Measurements from ENCODE around the gene FDXR. TPM values are rescaled to one million over a fixed set of nuclear protein-coding genes. Genes with fewer than 3 reads are reported as not detected.
"Not testable (repeated sequence)": the region's sequence is repeated elsewhere in the genome, so short reads cannot be mapped to it uniquely, and the experiment has no call there.

Gene FDXR
- total and polyA plus RNA-seq, 2 of the 8 experiments (the other 6 are each of a cell fraction or from before 2014, with no cell fraction given): 24.2 to 31.4 TPM

DNA sequence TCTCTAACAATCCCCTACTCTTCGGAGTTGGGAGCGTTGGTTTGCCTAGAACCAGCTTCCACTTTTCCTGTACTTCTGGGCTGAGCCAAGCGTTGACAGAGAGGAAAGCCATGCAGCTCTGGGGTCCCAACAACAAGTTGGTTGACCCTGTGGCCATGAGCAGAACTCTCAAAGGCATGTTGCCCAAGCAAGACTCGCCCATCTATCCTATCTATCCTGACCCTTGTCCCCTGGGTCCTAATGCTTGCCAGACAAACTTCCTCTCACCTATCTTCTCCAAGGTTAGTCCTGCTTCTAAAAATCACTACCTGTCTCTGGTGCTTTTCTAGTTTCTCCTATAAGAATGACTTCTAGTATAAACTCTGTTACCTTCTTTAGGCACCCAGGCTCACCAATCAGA is 36.3 kb upstream of the FDXR start:
- not testable (repeated sequence) for H3K18ac ChIP-seq (ENCODE audit: extremely low read depth, low read length); H3K27me3 ChIP-seq (replicated peaks in 1 of 4; ENCODE audit: control insufficient read depth in 3 of 4, extremely low read depth in 1 of 4, insufficient read depth in 3 of 4, low read length in 3 of 4); H2BK15ac ChIP-seq (ENCODE audit: low read length); H2BK120ac ChIP-seq (replicated peaks; ENCODE audit: low read depth, low read length); DNase-seq (ENCODE audit: low read depth in 1 of 2, low spot score in 2 of 2); H3K9me3 ChIP-seq (ENCODE audit: insufficient read depth in 2 of 2, low read depth in 1 of 2, low read length in 1 of 2); H3K79me1 ChIP-seq (ENCODE audit: low read depth, low read length); H3K79me2 ChIP-seq (ENCODE audit: control insufficient read depth in 1 of 2, insufficient read depth in 2 of 2, low read length in 2 of 2); H3K23ac ChIP-seq (ENCODE audit: insufficient read length); H3K14ac ChIP-seq (ENCODE audit: insufficient read length); H3K23me2 ChIP-seq (ENCODE audit: low read depth, low read length); H3K56ac ChIP-seq (replicated peaks; ENCODE audit: insufficient read length, low read depth, low read length); H2BK12ac ChIP-seq (ENCODE audit: low read depth, low read length); H2AK5ac ChIP-seq (ENCODE audit: low read depth, low read length); H4K5ac ChIP-seq (ENCODE audit: insufficient read length, low read depth, low read length); H3K4ac ChIP-seq (replicated peaks; ENCODE audit: insufficient read length, low read depth, low read length); H3K27ac ChIP-seq (ENCODE audit: low read depth, low read length); H3K36me3 ChIP-seq (ENCODE audit: control insufficient read depth in 2 of 4, insufficient read depth in 4 of 4, low read length in 3 of 4); H3K9ac ChIP-seq (replicated peaks in 1 of 4; ENCODE audit: extremely low read depth in 1 of 4, low read depth in 3 of 4, low read length in 3 of 4); H2BK5ac ChIP-seq (ENCODE audit: low read depth, low read length); H4K91ac ChIP-seq (replicated peaks; ENCODE audit: insufficient read length, low read length); H4K20me1 ChIP-seq (replicated peaks in 1 of 2; ENCODE audit: control insufficient read depth in 1 of 2, insufficient read depth in 2 of 2, low read length in 2 of 2)
- ChIA-PET POLR2A (ENCODE audit: partially characterized antibody) (interaction anchor here (0.8 to 1.3 kb wide), 4 partner anchors 8 to 36 kb away, joined by 3 to 4 read pairs (median 3); partner anchors contain the start of genes FDXR and OTOP2), CTCF (ENCODE audit: partially characterized antibody) (interaction anchor here (0.6 to 49.9 kb wide), 4 partner anchors 21 to 86 kb away, joined by 3 to 1072 read pairs (median 4); no protein-coding TSS in a partner anchor)
- Histone ChIP-seq H4K8ac (ENCODE audit: extremely low read depth, insufficient read depth, low read length) (peak overlapping the region; percentile 79; the same call in 1 of the 2 replicates), H2AFZ (ENCODE audit: low read length) (peak overlapping the region; percentile 49; the same call in 1 of the 2 replicates), H3K4me3 (ENCODE audit: extremely low read depth in 1 of 4, insufficient read depth in 2 of 4, low read depth in 3 of 4, low read length in 4 of 4) (peak overlapping the region in 1 of 4 experiments; percentile 12; a peak in 1 of 8 replicates), H3K4me1 (replicated peaks in 1 of 4; ENCODE audit: control insufficient read depth in 3 of 4, insufficient read depth in 4 of 4, low read length in 3 of 4) (peaks cover 5 to 16% (median 12%) of the 10 kb centered on the region in 4 experiments), H2BK20ac (ENCODE audit: low read length) (peak overlapping the region; percentile 44; the same call in 1 of the 2 replicates), H3K4me2 (ENCODE audit: insufficient read depth in 1 of 2, low read depth in 2 of 2, low read length in 2 of 2) (peak overlapping the region in 1 of 2 experiments; percentile 68; a peak in 2 of 4 replicates)
- FAIRE-seq: peak; percentile 39
- WGBS, 2 experiments (ENCODE audit: extremely low coverage in 1 of 2, insufficient coverage in 1 of 2, insufficient read length in 1 of 2, insufficient replicate concordance in 2 of 2, low coverage in 1 of 2, low lambda C conversion rate in 2 of 2, missing lambda C conversion rate in 1 of 2): 51% methylated on average over 4 of the region's 4 CpGs; no CpG with 5 or more reads in 1 of the 2 experiments
- TF ChIP-seq FOSL1 (IDR thresholded peaks at IDR 0.05; ENCODE audit: insufficient read depth, low read depth, low read length): peak; percentile 88
- TF ChIP-seq, protein P1, sequence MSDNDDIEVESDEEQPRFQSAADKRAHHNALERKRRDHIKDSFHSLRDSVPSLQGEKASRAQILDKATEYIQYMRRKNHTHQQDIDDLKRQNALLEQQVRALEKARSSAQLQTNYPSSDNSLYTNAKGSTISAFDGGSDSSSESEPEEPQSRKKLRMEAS (IDR thresholded peaks at IDR 0.05): 0 out of 2 replicates have a peak, but pooled peaks have one; percentile 26
- TF ChIP-seq SP1 (IDR thresholded peaks at IDR 0.05; ENCODE audit: low read depth, low read length): 0 out of 2 replicates have a peak, but pooled peaks have one; percentile 33
- 0 out of 2 replicates have a peak, but pooled peaks have one; percentile 47 for TF ChIP-seq EGR1 (IDR thresholded peaks at IDR 0.05; ENCODE audit: borderline replicate concordance, low read depth, low read length)
- TF ChIP-seq, protein P2, sequence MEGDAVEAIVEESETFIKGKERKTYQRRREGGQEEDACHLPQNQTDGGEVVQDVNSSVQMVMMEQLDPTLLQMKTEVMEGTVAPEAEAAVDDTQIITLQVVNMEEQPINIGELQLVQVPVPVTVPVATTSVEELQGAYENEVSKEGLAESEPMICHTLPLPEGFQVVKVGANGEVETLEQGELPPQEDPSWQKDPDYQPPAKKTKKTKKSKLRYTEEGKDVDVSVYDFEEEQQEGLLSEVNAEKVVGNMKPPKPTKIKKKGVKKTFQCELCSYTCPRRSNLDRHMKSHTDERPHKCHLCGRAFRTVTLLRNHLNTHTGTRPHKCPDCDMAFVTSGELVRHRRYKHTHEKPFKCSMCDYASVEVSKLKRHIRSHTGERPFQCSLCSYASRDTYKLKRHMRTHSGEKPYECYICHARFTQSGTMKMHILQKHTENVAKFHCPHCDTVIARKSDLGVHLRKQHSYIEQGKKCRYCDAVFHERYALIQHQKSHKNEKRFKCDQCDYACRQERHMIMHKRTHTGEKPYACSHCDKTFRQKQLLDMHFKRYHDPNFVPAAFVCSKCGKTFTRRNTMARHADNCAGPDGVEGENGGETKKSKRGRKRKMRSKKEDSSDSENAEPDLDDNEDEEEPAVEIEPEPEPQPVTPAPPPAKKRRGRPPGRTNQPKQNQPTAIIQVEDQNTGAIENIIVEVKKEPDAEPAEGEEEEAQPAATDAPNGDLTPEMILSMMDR (IDR thresholded peaks at IDR 0.05; ENCODE audit: control extremely low read depth in 1 of 3, insufficient read depth in 1 of 3, low read depth in 1 of 3, low read length in 3 of 3): peak in 1 of 3 experiments; percentile 3; a peak in 1 of 4 replicates

Data from H1 (cell line).